Aorta (tissue), 5 donors: ENCODE data around the gene AHSG. TPM values are rescaled to one million over a fixed set of nuclear protein-coding genes. Genes with fewer than 3 reads are reported as not detected.
"Not testable (repeated sequence)": the region's sequence is repeated elsewhere in the genome, so short reads cannot be mapped to it uniquely, and the experiment has no call there.

Source experiments
- ATAC-seq: fragments of 200-7000 bp; cut with Tn5 transposase; one replicate; pipeline ENCODE4 v1.9.1; 2022; ENCODE audit warnings: moderate library complexity; ENCODE audit not compliant: low FRiP score
- DNase-seq, 2 donors: peaks; one replicate each; pipeline ENCODE4 v3.0.0-alpha.2; 2020
- H3K27ac ChIP-seq, 2 donors: one replicate each; pipeline ENCODE4 v1.5.1; 2013; ENCODE audit warnings: low read length in 2 of 2, mild to moderate bottlenecking in 2 of 2, moderate library complexity in 2 of 2, control low read depth in 1 of 2, inconsistent platforms in 1 of 2, low read depth in 1 of 2
- H3K27me3 ChIP-seq, 2 donors: one replicate each; pipeline ENCODE4 v1.6.1; 2013; ENCODE audit warnings: control low read depth in 1 of 2, low read length in 1 of 2, mild to moderate bottlenecking in 1 of 2, moderate library complexity in 1 of 2; ENCODE audit not compliant: insufficient read depth in 2 of 2, control insufficient read depth in 1 of 2
- H3K36me3 ChIP-seq, 2 donors: one replicate each; pipeline ENCODE4 v1.6.1; 2013; ENCODE audit warnings: control low read depth in 1 of 2, low read length in 1 of 2, mild to moderate bottlenecking in 1 of 2; ENCODE audit not compliant: insufficient read depth in 2 of 2, control insufficient read depth in 1 of 2
- H3K4me1 ChIP-seq, 2 donors: one replicate each; pipeline ENCODE4 v1.6.1; 2013; ENCODE audit warnings: low read length in 2 of 2, control low read depth in 1 of 2, mild to moderate bottlenecking in 1 of 2, moderate library complexity in 1 of 2; ENCODE audit not compliant: insufficient read depth in 2 of 2, control insufficient read depth in 1 of 2
- H3K4me3 ChIP-seq, 2 donors: one replicate each; pipeline ENCODE4 v1.5.1; 2013; ENCODE audit warnings: low read length in 2 of 2, control low read depth in 1 of 2, mild to moderate bottlenecking in 1 of 2
- H3K9me3 ChIP-seq: one replicate; pipeline ENCODE4 v1.6.1; 2013; ENCODE audit warnings: mild to moderate bottlenecking, low read length; ENCODE audit not compliant: control insufficient read depth
- WGBS, 2 donors: extraction: QIAGEN DNeasy Blood & Tissue Kit; methylation state at CpG; one replicate each; pipeline ENCODE4 v1.1.7; 2013; 5-methylcytosine and 5-hydroxymethylcytosine counted together
- intact Hi-C, 2 donors: fragments of 100-400 bp; cut with DNase I; formaldehyde crosslinking; loops; one replicate each; pipeline versions ENCODE4 v1.14.2 to v1.15.0; 2022
- polyA plus RNA-seq, 2 donors: library from polyadenylated mRNA; stranded (reverse); fragments of 200-250 nt; gene quantifications; one replicate each; pipeline ENCODE4 v1.2.3, GENCODE V29; 2013
- total RNA-seq, 2 donors: library from RNA; stranded (reverse); fragmentation: NEBNext Ultra II Directional; extraction: Animal tissue kit (Norgen Biotek cat#: 25700); gene quantifications; one replicate each; pipeline ENCODE4 v1.2.1, GENCODE V29; 2021
- donor health status: healthy with polysubstance abuse.
- donor health status: Bipolar disorder and iron deficiency.
- donor health status: DM: no; HTN: no; CAD: no.
- donor health status: DM: no; HTN: no; CAD: no.
- donor health status: DM: yes; HTN: yes; CAD: no.

AHSG gene
- total and polyA plus RNA-seq, 4 donors: 0.13 TPM; not detected in 3

DNA sequence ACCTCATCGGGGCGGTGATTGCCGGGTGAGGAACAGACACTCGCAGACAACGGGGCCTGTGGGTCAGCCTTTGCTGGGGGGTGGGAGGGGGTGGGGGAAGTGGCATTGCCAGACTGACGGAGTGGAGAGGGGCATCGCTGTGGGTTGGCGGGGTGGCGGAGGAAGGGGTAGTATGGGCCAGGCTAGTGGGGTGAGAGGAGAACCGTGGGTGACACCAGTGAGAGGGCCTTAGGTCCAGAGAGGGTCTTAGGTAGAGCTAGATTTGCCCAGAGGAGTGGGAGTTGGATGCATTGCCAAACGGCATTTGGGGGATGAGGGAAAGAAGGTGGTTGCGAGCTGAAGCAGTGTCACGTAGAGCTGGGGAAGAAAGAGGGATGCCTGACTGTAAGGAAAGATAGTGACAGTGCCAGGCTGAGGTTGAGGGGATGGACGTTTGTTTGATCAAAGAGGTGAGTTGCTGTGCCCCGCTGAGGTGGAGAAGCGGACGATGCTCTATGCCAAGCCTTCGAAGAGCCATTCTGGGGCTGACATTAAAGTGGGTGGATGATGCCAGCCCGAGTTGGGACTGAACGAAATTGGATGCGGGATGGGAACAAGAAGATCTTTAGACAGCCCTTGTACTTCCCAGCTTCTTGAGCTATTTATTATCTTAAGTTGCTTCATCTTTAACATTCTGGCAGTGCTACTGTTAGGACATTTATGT is 41.8 kb upstream of the AHSG start:
- Histone ChIP-seq H3K27ac (peak overlapping the region in 1 of 2 donors; percentile 71), H3K9me3 (no peaks in the 10 kb centered on the region), H3K4me1 (peaks cover 0 to 3% of the 10 kb centered on the region in 2 donors), H3K4me3 (peak overlapping the region; percentile 59 to 67), H3K36me3 (peaks cover 0 to 2% of the 10 kb centered on the region in 2 donors), H3K27me3 (no peaks in the 10 kb centered on the region)
- WGBS, 2 donors: 7 to 9% methylated on average over 21 of the region's 21 CpGs
- ATAC-seq (no peak), DNase-seq (no peak)
- intact Hi-C loops: loop anchor here in 1 of 2 donors (10.0 kb wide), 1 partner anchor 916 kb away; no protein-coding TSS in a partner anchor

DNA sequence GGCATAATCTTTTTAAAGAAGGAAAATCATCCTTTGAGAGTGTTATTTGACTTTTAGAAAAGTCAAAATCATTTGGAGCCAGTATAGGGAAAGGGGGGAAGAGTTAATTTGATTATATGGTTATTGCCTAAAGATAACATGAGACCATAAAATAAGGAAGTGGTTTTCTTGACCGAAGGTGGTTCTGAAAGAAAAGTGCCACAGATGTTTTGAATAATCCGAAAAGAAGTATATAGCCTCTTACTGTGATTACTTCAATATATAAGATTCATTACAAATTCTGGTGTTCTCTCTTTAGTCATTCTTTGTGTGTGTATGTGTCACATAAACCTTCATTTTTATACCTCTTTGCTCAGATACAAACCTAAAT is 41.2 kb upstream of the AHSG start:
- Histone ChIP-seq H3K27me3 (no peaks in the 10 kb centered on the region), H3K4me3 (peak overlapping the region in 1 of 2 donors; percentile 59), H3K4me1 (peaks cover 0 to 3% of the 10 kb centered on the region in 2 donors), H3K9me3 (no peaks in the 10 kb centered on the region), H3K36me3 (peaks cover 4% of the 10 kb centered on the region in 2 donors), H3K27ac (no peak overlapping the region)
- intact Hi-C loops: loop anchor here in 1 of 2 donors (10.0 kb wide), 1 partner anchor 917 kb away; no protein-coding TSS in a partner anchor
- WGBS, 2 donors: 70 to 75% methylated on average over 2 of the region's 2 CpGs
- ATAC-seq: no peak
- no peak for DNase-seq

DNA sequence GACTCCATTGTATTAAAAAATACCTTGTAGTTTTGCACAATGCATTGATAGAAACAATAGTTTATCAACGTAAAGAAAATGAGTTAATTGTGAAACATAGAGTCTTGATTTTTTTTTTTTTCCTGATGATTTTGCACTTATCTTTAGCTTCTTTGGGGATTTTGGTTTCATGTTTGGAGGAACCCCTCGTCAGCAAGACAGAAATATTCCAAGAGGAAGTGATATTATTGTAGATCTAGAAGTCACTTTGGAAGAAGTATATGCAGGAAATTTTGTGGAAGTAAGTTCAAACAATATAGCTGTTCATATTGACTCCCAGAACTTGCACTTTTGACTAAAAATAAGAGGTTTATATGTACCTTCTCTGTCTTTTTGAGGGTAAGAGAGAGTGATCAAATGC is 35.3 kb upstream of the AHSG start:
- H3K36me3 ChIP-seq: peaks cover 5 to 7% of the 10 kb centered on the region in 2 donors
- H3K27me3 ChIP-seq: no peaks in the 10 kb centered on the region
- H3K9me3 ChIP-seq: no peaks in the 10 kb centered on the region
- H3K4me3 ChIP-seq: no peak overlapping the region
- ATAC-seq: no peak
- no peaks in the 10 kb centered on the region for H3K4me1 ChIP-seq
- H3K27ac ChIP-seq: no peak overlapping the region
- intact Hi-C loops: loop anchor here in 1 of 2 donors (10.0 kb wide), 1 partner anchor 923 kb away; no protein-coding TSS in a partner anchor
- 70 to 80% methylated on average over 2 of the region's 2 CpGs for WGBS, 2 donors
- no peak for DNase-seq

DNA sequence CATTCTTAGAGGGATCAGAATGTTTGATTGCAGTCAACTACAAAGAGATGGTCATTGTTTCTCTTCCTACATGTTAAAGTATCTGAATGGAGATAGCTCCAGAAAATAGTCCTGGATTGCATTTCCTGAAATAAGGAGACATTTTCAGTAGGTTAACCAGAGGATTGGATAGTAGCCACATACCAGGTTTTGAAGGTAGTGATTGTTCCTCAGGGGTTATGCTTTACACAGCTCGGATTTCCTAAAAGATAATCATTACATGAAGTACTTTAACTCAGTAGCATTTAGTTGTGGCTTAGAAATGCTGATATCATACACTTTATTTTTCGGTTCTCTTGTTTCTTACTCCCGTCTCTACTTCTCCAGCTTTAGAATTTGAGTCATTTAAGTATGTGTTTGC is 32.1 kb upstream of the AHSG start:
- H3K9me3 ChIP-seq: no peaks in the 10 kb centered on the region
- H3K4me3 ChIP-seq: no peak overlapping the region
- no peaks in the 10 kb centered on the region for H3K27me3 ChIP-seq
- DNase-seq: no peak
- no peaks in the 10 kb centered on the region for H3K4me1 ChIP-seq
- 86 to 88% methylated on average over 3 of the region's 3 CpGs for WGBS, 2 donors
- no peak overlapping the region for H3K27ac ChIP-seq
- intact Hi-C loops: no loop called here
- H3K36me3 ChIP-seq: peaks cover 11 to 12% of the 10 kb centered on the region in 2 donors
- ATAC-seq: no peak

DNA sequence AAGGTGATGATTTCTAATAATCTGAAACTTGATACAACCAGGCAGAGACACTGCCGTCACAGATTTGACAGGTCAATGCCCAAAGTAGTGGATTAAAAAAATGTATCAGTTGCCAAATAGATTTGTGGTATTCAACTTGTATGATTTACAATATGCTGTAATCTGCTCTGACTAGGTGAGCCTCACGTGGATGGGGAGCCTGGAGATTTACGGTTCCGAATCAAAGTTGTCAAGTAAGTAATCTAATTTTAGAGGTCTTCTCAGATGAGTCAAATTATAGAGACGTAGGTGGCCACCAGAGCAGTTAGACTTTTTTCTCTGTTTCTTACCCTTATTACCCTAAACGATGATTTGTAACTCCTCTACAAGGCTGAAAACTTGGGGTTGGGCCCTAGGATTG is 30.3 kb upstream of the AHSG start:
- Histone ChIP-seq H3K27ac (no peak overlapping the region), H3K4me1 (no peaks in the 10 kb centered on the region), H3K27me3 (no peaks in the 10 kb centered on the region), H3K9me3 (no peaks in the 10 kb centered on the region), H3K4me3 (no peak overlapping the region), H3K36me3 (peaks cover 6 to 7% of the 10 kb centered on the region in 2 donors)
- DNase-seq (no peak), ATAC-seq (no peak)
- intact Hi-C loops: no loop called here
- WGBS, 2 donors: 92 to 93% methylated on average over 6 of the region's 6 CpGs

DNA sequence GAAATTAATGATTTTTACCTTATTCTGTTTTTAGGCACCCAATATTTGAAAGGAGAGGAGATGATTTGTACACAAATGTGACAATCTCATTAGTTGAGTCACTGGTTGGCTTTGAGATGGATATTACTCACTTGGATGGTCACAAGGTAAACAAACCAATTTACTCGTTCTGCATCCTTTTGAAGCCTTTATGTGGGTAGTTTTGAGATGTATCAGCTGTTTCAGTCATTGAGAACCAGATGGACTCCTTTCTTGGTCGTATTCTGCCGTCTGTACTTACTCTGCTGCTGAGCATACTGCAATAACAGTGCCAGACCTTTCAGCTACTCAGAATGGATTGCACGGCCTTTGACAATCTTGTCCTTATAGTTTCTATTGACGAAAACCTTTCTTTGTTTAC is 29.0 kb upstream of the AHSG start:
- peaks cover 6 to 7% of the 10 kb centered on the region in 2 donors for H3K36me3 ChIP-seq
- intact Hi-C loops: no loop called here
- ATAC-seq: no peak
- no peak for DNase-seq
- 67% methylated on average over 5 of the region's 5 CpGs for WGBS, 2 donors
- H3K27me3 ChIP-seq: no peaks in the 10 kb centered on the region
- no peaks in the 10 kb centered on the region for H3K9me3 ChIP-seq
- no peaks in the 10 kb centered on the region for H3K4me1 ChIP-seq
- no peak overlapping the region for H3K27ac ChIP-seq
- no peak overlapping the region for H3K4me3 ChIP-seq

GRCh38 chr3:186586245-186586644 is 26.6 kb upstream of the AHSG start:
- H3K27me3 ChIP-seq, H3K36me3 ChIP-seq, H3K4me1 ChIP-seq, DNase-seq, H3K9me3 ChIP-seq, intact Hi-C loops, H3K4me3 ChIP-seq, ATAC-seq, H3K27ac ChIP-seq: not testable (repeated sequence)
- 83 to 91% methylated on average over 9 of the region's 9 CpGs for WGBS, 2 donors

GRCh38 chr3:186587183-186587582 is 25.7 kb upstream of the AHSG start:
- Histone ChIP-seq H3K9me3 (no peaks in the 10 kb centered on the region), H3K36me3 (peaks cover 4 to 7% of the 10 kb centered on the region in 2 donors), H3K4me1 (no peaks in the 10 kb centered on the region), H3K27ac (no peak overlapping the region), H3K4me3 (no peak overlapping the region), H3K27me3 (no peaks in the 10 kb centered on the region)
- ATAC-seq (no peak), DNase-seq (no peak)
- intact Hi-C loops: no loop called here

GRCh38 chr3:186588632-186589031 is 24.2 kb upstream of the AHSG start:
- no peaks in the 10 kb centered on the region for H3K9me3 ChIP-seq
- 70 to 75% methylated on average over 2 of the region's 2 CpGs for WGBS, 2 donors
- H3K4me1 ChIP-seq: no peaks in the 10 kb centered on the region
- H3K27ac ChIP-seq: no peak overlapping the region
- ATAC-seq (no peak), DNase-seq (no peak)
- intact Hi-C loops: no loop called here
- no peaks in the 10 kb centered on the region for H3K27me3 ChIP-seq
- H3K36me3 ChIP-seq: peaks cover 3 to 4% of the 10 kb centered on the region in 2 donors
- H3K4me3 ChIP-seq: no peak overlapping the region
